Uterus (tissue), 2 donors: ENCODE results near the gene RUNX1.

Experiments
- POLR2A ChIP-seq, 2 donors: fragments of 450-650 bp; IDR thresholded peaks; one replicate each; pipeline ENCODE4 v1.6.1; 2016; ENCODE audit warnings: antibody characterized with exemption in 2 of 2, mild to moderate bottlenecking in 1 of 2, moderate library complexity in 1 of 2
- TF ChIP-seq, protein P1 (sequence below), 4 experiments: fragments of 200-600 bp in 2 of 4; fragments of 450-650 bp in 2 of 4; sonication (generic) in 2 of 4; IDR thresholded peaks; one replicate each; pipeline ENCODE4 v1.5.1; 2016 to 2019; ENCODE audit warnings: antibody characterized with exemption in 4 of 4, mild to moderate bottlenecking in 2 of 4, moderate library complexity in 1 of 4

DNA sequence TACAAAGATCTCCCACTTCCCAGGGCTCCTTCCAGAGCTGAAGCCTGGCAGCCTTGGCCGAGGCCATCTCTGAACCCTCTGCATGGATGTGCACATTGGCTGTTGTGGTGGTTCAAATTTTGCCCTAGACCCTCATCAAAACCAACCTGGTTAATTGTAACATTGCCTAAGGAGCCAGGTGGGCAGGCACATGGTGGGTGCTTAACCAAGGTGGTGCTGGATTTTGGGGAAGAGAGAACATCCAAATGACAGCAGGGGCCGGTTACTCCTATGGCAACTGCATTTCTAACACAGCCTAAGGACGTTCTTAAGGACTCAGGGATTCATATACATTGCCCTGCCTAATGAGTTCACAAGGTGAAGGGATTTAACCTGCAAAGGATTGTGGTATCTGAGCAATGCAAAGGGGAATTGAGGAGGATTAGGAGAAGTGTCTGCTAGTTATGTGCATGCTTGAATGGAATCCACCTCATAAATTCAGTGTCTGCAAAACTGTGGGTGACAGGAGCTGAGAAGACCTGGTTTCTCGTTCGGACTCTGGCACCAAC lies 10.3 kb downstream of the RUNX1 start:
- TF ChIP-seq, protein P1, sequence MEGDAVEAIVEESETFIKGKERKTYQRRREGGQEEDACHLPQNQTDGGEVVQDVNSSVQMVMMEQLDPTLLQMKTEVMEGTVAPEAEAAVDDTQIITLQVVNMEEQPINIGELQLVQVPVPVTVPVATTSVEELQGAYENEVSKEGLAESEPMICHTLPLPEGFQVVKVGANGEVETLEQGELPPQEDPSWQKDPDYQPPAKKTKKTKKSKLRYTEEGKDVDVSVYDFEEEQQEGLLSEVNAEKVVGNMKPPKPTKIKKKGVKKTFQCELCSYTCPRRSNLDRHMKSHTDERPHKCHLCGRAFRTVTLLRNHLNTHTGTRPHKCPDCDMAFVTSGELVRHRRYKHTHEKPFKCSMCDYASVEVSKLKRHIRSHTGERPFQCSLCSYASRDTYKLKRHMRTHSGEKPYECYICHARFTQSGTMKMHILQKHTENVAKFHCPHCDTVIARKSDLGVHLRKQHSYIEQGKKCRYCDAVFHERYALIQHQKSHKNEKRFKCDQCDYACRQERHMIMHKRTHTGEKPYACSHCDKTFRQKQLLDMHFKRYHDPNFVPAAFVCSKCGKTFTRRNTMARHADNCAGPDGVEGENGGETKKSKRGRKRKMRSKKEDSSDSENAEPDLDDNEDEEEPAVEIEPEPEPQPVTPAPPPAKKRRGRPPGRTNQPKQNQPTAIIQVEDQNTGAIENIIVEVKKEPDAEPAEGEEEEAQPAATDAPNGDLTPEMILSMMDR (IDR thresholded peaks at IDR 0.05) = no peak
- no peak for TF ChIP-seq POLR2A (IDR thresholded peaks at IDR 0.05)
